ENCODE results near the gene ACTRT2.

The ACTRT2 gene

GRCh38 chr1:3065797-3066196, 44.5 kb downstream of the ACTRT2 start:
- no peak for DNase-seq (ENCODE audit: extremely low read depth in 1 of 2, low read depth in 1 of 2)

- DNase-seq (ENCODE audit: extremely low read depth in 1 of 2, low read depth in 1 of 2), result no peak
These were observed 45.0 kb downstream of the ACTRT2 start for GRCh38 chr1:3066250-3066711.

- no peak for DNase-seq (ENCODE audit: extremely low read depth in 1 of 2, low read depth in 1 of 2)
These were observed 45.6 kb downstream of the ACTRT2 start for GRCh38 chr1:3066826-3067225.

GRCh38 chr1:3067301-3067670, 46.0 kb downstream of the ACTRT2 start:
- DNase-seq (ENCODE audit: extremely low read depth in 1 of 2, low read depth in 1 of 2), result no peak

GRCh38 chr1:3067671-3068563, 46.6 kb downstream of the ACTRT2 start:
- no peak for DNase-seq (ENCODE audit: extremely low read depth in 1 of 2, low read depth in 1 of 2)

- DNase-seq (ENCODE audit: extremely low read depth in 1 of 2, low read depth in 1 of 2), result no peak
These were observed 47.5 kb downstream of the ACTRT2 start, which contains the start of gene PRDM16 for GRCh38 chr1:3068564-3069431. Gene PRDM16, plus strand, starts transcription at chr1:3069203. Its CDS starts 57 bp downstream, at chr1:3069260.

GRCh38 chr1:3069491-3070308, 48.4 kb downstream of the ACTRT2 start:
- no peak for DNase-seq (ENCODE audit: extremely low read depth in 1 of 2, low read depth in 1 of 2)

GRCh38 chr1:3070309-3070643, 49.0 kb downstream of the ACTRT2 start:
- no peak for DNase-seq (ENCODE audit: extremely low read depth in 1 of 2, low read depth in 1 of 2)

- DNase-seq (ENCODE audit: extremely low read depth in 1 of 2, low read depth in 1 of 2), result no peak
These were observed 49.6 kb downstream of the ACTRT2 start for GRCh38 chr1:3070644-3071564.

GRCh38 chr1:3071565-3072390, 50.5 kb downstream of the ACTRT2 start:
- DNase-seq (ENCODE audit: extremely low read depth in 1 of 2, low read depth in 1 of 2), result no peak
